Panc1 (cell line): ENCODE measurements around the gene RGS5. TPM values are rescaled to one million over a fixed set of nuclear protein-coding genes. Genes with fewer than 3 reads are reported as not detected.

ENCODE experiments used
- ATAC-seq: fragments of 200-7000 bp; cut with Tn5 transposase; 2 replicates; pipeline ENCODE4 v1.9.1; 2020; ENCODE audit warnings: mild to moderate bottlenecking, moderate library complexity
- BruUV-seq: library from RNA; stranded (reverse); fragments of 400-500 nt; replicated peaks from 2 replicates; lab custom pipeline; 2021; lab: Mats Ljungman, UMichigan
- CTCF ChIA-PET: fragments of 300-600 bp; sonication (Branson Sonifier 250); formaldehyde crosslinking; loops from one replicate; lab custom pipeline; 2022; ENCODE audit warnings: antibody characterized with exemption; lab: Charles Lee
- POLR2A ChIA-PET: fragments of 300-600 bp; sonication (Branson Sonifier 250); formaldehyde crosslinking; loops from one replicate; lab custom pipeline; 2022; ENCODE audit warnings: antibody characterized with exemption; lab: Charles Lee
- DNase-seq: peaks from one replicate; pipeline ENCODE4 v3.0.0-alpha.2; 2010; ENCODE audit warnings: low read depth, low spot score
- H3K27ac ChIP-seq: 2 replicates; pipeline ENCODE4 v1.5.1; 2011; ENCODE audit warnings: mild to moderate bottlenecking, low read length, inconsistent platforms
- H3K27me3 ChIP-seq: fragments of 200-500 bp; sonication (Bioruptor generic); 2 replicates; pipeline ENCODE4 v1.6.0; 2014; ENCODE audit warnings: low read length, inconsistent platforms; ENCODE audit not compliant: control insufficient read depth, insufficient read depth
- H3K36me3 ChIP-seq: fragments of 200-500 bp; sonication (Bioruptor generic); 2 replicates; pipeline ENCODE4 v1.5.1; 2014; ENCODE audit warnings: inconsistent platforms, mild to moderate bottlenecking, low read length, moderate library complexity; ENCODE audit not compliant: control insufficient read depth, insufficient read depth
- H3K4me1 ChIP-seq: 2 replicates; pipeline ENCODE4 v1.5.1; 2011; ENCODE audit warnings: inconsistent platforms, mild to moderate bottlenecking, low read length, moderate library complexity; ENCODE audit not compliant: control insufficient read depth, insufficient read depth
- H3K4me3 ChIP-seq, 2 experiments: 2 replicates each; pipeline ENCODE4 v1.5.1; 2011 to 2012; ENCODE audit warnings: low read depth in 2 of 2, low read length in 2 of 2, mild to moderate bottlenecking in 2 of 2, inconsistent platforms in 1 of 2, moderate library complexity in 1 of 2
- H3K9me3 ChIP-seq: fragments of 200-500 bp; sonication (Bioruptor generic); 2 replicates; pipeline ENCODE4 v1.5.1; 2014; ENCODE audit warnings: low read depth, mild to moderate bottlenecking, inconsistent platforms, low read length, moderate library complexity; ENCODE audit not compliant: control insufficient read depth, insufficient read depth
- CTCF ChIP-seq: fragments of 450-650 bp; IDR thresholded peaks from 2 replicates; pipeline ENCODE4 v1.5.1; 2017; ENCODE audit warnings: mild to moderate bottlenecking
- POLR2AphosphoS5 ChIP-seq: IDR thresholded peaks from 2 replicates; pipeline ENCODE4 v1.6.1; 2012; ENCODE audit warnings: mild to moderate bottlenecking, low read depth, low read length, moderate library complexity
- SIN3A ChIP-seq: IDR thresholded peaks from 2 replicates; pipeline ENCODE4 v1.6.1; 2012; ENCODE audit warnings: low read depth, mild to moderate bottlenecking, low read length, moderate library complexity, borderline replicate concordance; ENCODE audit not compliant: insufficient read depth
- TCF7L2 ChIP-seq: IDR thresholded peaks from 2 replicates; pipeline ENCODE4 v1.6.1; 2011; ENCODE audit warnings: mild to moderate bottlenecking, low read depth, low read length, inconsistent platforms
- in situ Hi-C: cut with HindIII; loops from 2 replicates; pipeline ENCODE4 v1.10.0; 2016; ENCODE audit warnings: low sequenced_read_pairs, low pct_unique_long_range_greater_than_20kb
- intact Hi-C: fragments of 100-400 bp; cut with micrococcal nuclease; formaldehyde crosslinking; loops from one replicate; pipeline ENCODE4 v1.10.0; 2022; ENCODE audit not compliant: unreplicated experiment
- total RNA-seq: library from RNA; stranded (reverse); gene quantifications from one replicate; pipeline ENCODE4 v1.2.1, GENCODE V29; 2021; ENCODE audit not compliant: unreplicated experiment
- TF ChIP-seq, protein P1 (sequence below), 2 experiments: IDR thresholded peaks; 2 replicates each; pipeline ENCODE4 v1.6.1; 2011 to 2012; ENCODE audit warnings: low read depth in 2 of 2, control low read depth in 1 of 2, low read length in 1 of 2, mild to moderate bottlenecking in 1 of 2, moderate library complexity in 1 of 2; ENCODE audit not compliant: insufficient read depth in 1 of 2

The RGS5 gene
- total RNA-seq, 1 experiment from 2014 or later: 1.5 TPM

DNA sequence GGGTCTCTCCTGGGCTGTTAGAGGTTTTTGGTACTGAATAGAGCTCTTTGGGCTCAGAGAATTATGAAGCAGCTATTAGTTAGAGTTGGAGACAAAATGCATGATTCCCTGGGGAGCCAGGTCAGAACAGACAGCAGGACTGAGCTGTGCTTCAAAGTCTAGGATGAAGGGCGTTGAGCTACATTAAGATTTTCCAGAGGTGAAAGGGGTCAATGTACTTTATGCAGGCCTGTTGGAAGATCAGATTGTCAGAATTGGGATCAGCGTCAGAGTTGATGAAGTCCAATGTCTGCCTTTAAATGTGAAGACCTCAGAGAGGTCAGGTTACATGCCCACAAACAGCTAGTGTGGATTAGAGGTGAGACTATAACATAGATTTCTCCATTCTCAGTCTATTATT is 53.8 kb downstream of the RGS5 start:
- no peak overlapping the region for H3K4me3 ChIP-seq
- H3K36me3 ChIP-seq: no peaks in the 10 kb centered on the region
- no peak for DNase-seq
- H3K4me1 ChIP-seq: no peaks in the 10 kb centered on the region
- ChIA-PET CTCF (no interaction called here), POLR2A (no interaction called here)
- no peak overlapping the region for H3K27ac ChIP-seq
- ATAC-seq: no peak
- TF ChIP-seq POLR2AphosphoS5: no peak
- no peak for TF ChIP-seq CTCF
- TF ChIP-seq, protein P1, sequence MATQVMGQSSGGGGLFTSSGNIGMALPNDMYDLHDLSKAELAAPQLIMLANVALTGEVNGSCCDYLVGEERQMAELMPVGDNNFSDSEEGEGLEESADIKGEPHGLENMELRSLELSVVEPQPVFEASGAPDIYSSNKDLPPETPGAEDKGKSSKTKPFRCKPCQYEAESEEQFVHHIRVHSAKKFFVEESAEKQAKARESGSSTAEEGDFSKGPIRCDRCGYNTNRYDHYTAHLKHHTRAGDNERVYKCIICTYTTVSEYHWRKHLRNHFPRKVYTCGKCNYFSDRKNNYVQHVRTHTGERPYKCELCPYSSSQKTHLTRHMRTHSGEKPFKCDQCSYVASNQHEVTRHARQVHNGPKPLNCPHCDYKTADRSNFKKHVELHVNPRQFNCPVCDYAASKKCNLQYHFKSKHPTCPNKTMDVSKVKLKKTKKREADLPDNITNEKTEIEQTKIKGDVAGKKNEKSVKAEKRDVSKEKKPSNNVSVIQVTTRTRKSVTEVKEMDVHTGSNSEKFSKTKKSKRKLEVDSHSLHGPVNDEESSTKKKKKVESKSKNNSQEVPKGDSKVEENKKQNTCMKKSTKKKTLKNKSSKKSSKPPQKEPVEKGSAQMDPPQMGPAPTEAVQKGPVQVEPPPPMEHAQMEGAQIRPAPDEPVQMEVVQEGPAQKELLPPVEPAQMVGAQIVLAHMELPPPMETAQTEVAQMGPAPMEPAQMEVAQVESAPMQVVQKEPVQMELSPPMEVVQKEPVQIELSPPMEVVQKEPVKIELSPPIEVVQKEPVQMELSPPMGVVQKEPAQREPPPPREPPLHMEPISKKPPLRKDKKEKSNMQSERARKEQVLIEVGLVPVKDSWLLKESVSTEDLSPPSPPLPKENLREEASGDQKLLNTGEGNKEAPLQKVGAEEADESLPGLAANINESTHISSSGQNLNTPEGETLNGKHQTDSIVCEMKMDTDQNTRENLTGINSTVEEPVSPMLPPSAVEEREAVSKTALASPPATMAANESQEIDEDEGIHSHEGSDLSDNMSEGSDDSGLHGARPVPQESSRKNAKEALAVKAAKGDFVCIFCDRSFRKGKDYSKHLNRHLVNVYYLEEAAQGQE (IDR thresholded peaks at IDR 0.05; ENCODE audit: insufficient read depth in 1 of 2, low read depth in 2 of 2, low read length in 1 of 2): no peak
- no peak for TF ChIP-seq SIN3A
- TF ChIP-seq TCF7L2: no peak
- BruUV-seq: no TSS peak
- intact Hi-C loops: no loop called here
- H3K9me3 ChIP-seq: no peaks in the 10 kb centered on the region
- in situ Hi-C loops: no loop called here
- no peaks in the 10 kb centered on the region for H3K27me3 ChIP-seq

DNA sequence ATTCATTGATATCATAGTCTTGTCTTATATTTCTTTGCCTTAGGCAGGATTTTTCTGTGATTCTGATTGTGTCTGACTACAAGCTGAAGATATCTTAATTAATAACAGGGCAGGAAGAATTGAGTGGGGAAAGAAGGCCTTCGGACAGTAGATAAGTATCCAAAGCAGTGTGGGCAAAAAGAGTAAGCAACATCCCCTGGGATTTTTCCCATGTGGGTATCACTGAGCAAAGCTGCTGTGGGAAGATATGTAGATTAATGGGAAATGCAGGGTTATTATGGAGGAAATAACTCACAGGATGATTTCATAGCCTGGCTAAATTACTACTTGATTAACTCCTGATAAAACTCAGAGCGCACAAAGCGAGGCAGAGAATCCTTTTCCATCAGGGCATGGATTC is 55.7 kb downstream of the RGS5 start:
- ATAC-seq: no peak
- no peak for DNase-seq
- Histone ChIP-seq H3K27me3 (no peaks in the 10 kb centered on the region), H3K4me3 (no peak overlapping the region), H3K4me1 (no peaks in the 10 kb centered on the region), H3K9me3 (no peaks in the 10 kb centered on the region), H3K27ac (no peak overlapping the region), H3K36me3 (no peaks in the 10 kb centered on the region)
- intact Hi-C loops (no loop called here), in situ Hi-C loops (no loop called here)
- no peak for TF ChIP-seq SIN3A
- TF ChIP-seq, protein P1 (IDR thresholded peaks at IDR 0.05; ENCODE audit: insufficient read depth in 1 of 2, low read depth in 2 of 2, low read length in 1 of 2): no peak
- no peak for TF ChIP-seq TCF7L2
- TF ChIP-seq CTCF: no peak
- no peak for TF ChIP-seq POLR2AphosphoS5
- BruUV-seq: no TSS peak
- ChIA-PET CTCF (no interaction called here), POLR2A (no interaction called here)
